ENCODE results near the gene FBXO8. TPM values are rescaled to one million over a fixed set of nuclear protein-coding genes. Genes with fewer than 3 reads are reported as not detected.

Gene FBXO8
- total RNA-seq, 1 experiment from 2014 or later = 8.9 TPM

DNA sequence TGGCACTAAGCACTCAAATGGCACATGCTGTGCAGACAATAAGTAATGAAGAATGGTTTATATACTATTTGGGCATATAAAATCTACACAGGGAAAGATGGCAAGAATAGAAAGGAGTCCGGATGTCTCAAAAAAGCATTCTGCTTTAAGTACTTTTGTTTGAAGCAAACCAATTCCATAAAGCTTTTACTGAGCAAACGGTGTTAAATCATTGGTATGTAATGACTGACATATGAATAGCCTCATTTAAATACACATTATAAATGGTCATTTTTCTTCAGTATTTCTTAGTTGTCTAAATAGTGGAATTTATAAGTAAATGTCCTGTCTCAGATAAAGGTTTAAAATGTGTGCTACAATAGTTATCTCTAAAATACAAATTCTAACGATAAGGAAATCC, 6.0 kb downstream of the FBXO8 start:
- Histone ChIP-seq H3K14ac (ENCODE audit: insufficient read depth, low read length) (no peak overlapping the region), H3K27ac (ENCODE audit: insufficient read length, low read depth, low read length) (no peak overlapping the region), H2AFZ (ENCODE audit: low read length) (no peak overlapping the region), H3K56ac (ENCODE audit: insufficient read length, low read depth, low read length) (no peak overlapping the region), H3K79me1 (ENCODE audit: insufficient read depth, low read depth, low read length, poor library complexity, severe bottlenecking) (no peaks in the 10 kb centered on the region), H3K23ac (ENCODE audit: insufficient read length, low read depth, low read length) (no peak overlapping the region), H3T11ph (ENCODE audit: low read length) (no peak overlapping the region), H3K79me2 (ENCODE audit: insufficient read depth, low read length) (no peaks in the 10 kb centered on the region), H4K8ac (replicated peaks; ENCODE audit: insufficient read length, low read depth, low read length) (no peak overlapping the region), H3K9ac (ENCODE audit: extremely low read depth, insufficient read length, low read length) (no peak overlapping the region), H3K4me2 (ENCODE audit: insufficient read depth, insufficient read length, low read length) (no peak overlapping the region), H3K4ac (ENCODE audit: low read depth, low read length) (no peak overlapping the region), H3K27me3 (ENCODE audit: insufficient read depth, low read length) (no peaks in the 10 kb centered on the region), H2BK5ac (ENCODE audit: insufficient read length, low read length) (no peak overlapping the region), H2BK12ac (ENCODE audit: insufficient read length, low read depth, low read length) (no peak overlapping the region), H3K18ac (ENCODE audit: insufficient read length, low read depth, low read length) (no peak overlapping the region), H2BK20ac (ENCODE audit: low read depth, low read length, poor library complexity, severe bottlenecking) (no peak overlapping the region), H2BK15ac (ENCODE audit: low read depth, low read length) (no peak overlapping the region), H3K4me1 (ENCODE audit: insufficient read depth, low read length) (no peaks in the 10 kb centered on the region), H4K20me1 (ENCODE audit: control insufficient read depth, insufficient read depth, insufficient read length) (no peaks in the 10 kb centered on the region), H3K23me2 (ENCODE audit: insufficient read length, low read depth, low read length, poor library complexity, severe bottlenecking) (no peaks in the 10 kb centered on the region), H2AK5ac (ENCODE audit: insufficient read length, low read length) (no peak overlapping the region), H3K9me3 (ENCODE audit: control insufficient read depth, low read depth, low read length) (no peaks in the 10 kb centered on the region), H4K91ac (ENCODE audit: insufficient read length, low read depth, low read length) (no peak overlapping the region), H2BK120ac (ENCODE audit: low read depth, low read length, poor library complexity, severe bottlenecking) (no peak overlapping the region), H4K5ac (ENCODE audit: insufficient read length, low read depth, low read length) (no peak overlapping the region)
- Mint-ChIP-seq H3K9me3 (no peaks in the 10 kb centered on the region), H3K36me3 (ENCODE audit: insufficient read depth in 1 of 3, low read depth in 3 of 3) (no peaks in the 10 kb centered on the region), H3K27ac (no peak overlapping the region), H3K4me3 (no peak overlapping the region), H3K4me1 (peaks cover 1 to 4% of the 10 kb centered on the region in 2 experiments), H3K27me3 (ENCODE audit: low read depth) (no peaks in the 10 kb centered on the region)
- no peak for DNase-seq
- WGBS (ENCODE audit: extremely low coverage, insufficient read length, low lambda C conversion rate) = no CpG with 5 or more reads among the region's 3 CpGs
- TF ChIP-seq CTCF (conservative IDR thresholded peaks at IDR 0.05) = no peak
